HG02763 (cell line): ENCODE measurements around the gene RABL6.
"Not testable (repeated sequence)": the region's sequence is repeated elsewhere in the genome, so short reads cannot be mapped to it uniquely, and the experiment has no call there.

ENCODE experiments used
- ATAC-seq: cut with Tn5 transposase; IDR thresholded peaks from one replicate; pipeline ENCODE4 v1.9.1; 2021; ENCODE audit warnings: mild to moderate bottlenecking, moderate library complexity; ENCODE audit not compliant: unreplicated experiment

RABL6 gene

DNA sequence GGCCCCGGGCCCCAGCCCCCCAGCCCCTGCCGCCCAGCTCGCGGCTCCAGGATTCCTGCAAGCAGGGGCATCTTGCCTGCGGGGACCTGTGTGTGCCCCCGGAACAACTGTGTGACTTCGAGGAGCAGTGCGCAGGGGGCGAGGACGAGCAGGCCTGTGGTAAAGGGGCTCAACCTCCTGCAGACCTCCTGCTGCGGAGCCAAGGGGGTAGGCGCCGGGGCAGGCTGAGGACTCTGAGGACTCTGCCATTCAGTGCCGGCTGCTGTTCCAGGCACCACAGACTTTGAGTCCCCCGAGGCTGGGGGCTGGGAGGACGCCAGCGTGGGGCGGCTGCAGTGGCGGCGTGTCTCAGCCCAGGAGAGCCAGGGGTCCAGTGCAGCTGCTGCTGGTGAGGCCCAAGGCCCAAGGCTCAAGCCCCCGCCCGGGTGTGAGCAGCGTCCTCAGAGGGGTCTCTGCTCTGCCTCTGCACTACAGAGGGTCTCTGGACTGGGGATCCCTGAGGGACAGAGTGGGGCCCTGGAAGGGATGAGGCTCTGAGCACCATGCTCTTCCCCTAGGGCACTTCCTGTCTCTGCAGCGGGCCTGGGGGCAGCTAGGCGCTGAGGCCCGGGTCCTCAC is 47.8 kb downstream of the RABL6 start:
- ATAC-seq, result no peak

DNA sequence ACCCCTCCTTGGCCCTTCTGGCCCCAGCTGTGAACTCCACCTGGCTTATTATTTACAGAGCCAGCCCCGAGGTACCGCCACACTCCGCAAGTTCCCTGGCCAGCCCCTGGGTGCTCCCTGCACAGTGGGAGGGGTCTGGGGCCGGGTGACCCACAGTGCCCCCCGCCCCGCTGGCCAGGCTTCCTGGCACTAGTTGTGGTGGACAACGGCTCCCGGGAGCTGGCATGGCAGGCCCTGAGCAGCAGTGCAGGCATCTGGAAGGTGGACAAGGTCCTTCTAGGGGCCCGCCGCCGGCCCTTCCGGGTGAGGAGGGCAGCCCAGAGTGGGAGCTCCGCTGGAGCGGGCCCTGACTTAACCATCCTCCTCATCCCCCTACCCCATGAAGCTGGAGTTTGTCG is 48.3 kb downstream of the RABL6 start:
- no peak for ATAC-seq

DNA sequence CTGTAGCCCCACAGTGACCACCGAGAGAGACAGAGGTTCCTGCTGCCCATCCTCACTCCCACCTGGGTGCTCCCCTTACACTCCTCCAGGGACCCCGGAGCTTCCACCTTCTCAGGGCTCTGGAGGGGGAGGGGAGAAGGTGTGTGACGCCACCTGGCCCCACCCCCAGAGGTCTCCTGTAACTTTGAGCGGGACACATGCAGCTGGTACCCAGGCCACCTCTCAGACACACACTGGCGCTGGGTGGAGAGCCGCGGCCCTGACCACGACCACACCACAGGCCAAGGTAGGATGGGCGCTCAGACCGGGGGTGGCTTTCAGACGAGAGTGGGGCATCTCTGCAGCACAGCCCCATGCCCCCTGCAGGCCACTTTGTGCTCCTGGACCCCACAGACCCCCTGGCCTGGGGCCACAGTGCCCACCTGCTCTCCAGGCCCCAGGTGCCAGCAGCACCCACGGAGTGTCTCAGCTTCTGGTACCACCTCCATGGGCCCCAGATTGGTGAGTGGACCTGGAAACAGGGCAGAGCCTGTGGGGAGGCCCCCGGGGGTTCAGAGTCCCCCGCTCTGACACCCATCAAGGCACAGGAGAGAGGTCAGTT is 48.9 kb downstream of the RABL6 start:
- no peak for ATAC-seq

DNA sequence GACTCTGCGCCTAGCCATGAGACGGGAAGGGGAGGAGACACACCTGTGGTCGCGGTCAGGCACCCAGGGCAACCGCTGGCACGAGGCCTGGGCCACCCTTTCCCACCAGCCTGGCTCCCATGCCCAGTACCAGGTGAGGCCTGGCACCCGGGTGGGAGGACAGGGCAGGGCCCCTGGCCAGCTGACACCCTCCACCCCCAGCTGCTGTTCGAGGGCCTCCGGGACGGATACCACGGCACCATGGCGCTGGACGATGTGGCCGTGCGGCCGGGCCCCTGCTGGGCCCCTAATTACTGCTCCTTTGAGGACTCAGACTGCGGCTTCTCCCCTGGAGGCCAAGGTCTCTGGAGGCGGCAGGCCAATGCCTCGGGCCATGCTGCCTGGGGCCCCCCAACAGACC is 49.4 kb downstream of the RABL6 start:
- ATAC-seq, result no peak

DNA sequence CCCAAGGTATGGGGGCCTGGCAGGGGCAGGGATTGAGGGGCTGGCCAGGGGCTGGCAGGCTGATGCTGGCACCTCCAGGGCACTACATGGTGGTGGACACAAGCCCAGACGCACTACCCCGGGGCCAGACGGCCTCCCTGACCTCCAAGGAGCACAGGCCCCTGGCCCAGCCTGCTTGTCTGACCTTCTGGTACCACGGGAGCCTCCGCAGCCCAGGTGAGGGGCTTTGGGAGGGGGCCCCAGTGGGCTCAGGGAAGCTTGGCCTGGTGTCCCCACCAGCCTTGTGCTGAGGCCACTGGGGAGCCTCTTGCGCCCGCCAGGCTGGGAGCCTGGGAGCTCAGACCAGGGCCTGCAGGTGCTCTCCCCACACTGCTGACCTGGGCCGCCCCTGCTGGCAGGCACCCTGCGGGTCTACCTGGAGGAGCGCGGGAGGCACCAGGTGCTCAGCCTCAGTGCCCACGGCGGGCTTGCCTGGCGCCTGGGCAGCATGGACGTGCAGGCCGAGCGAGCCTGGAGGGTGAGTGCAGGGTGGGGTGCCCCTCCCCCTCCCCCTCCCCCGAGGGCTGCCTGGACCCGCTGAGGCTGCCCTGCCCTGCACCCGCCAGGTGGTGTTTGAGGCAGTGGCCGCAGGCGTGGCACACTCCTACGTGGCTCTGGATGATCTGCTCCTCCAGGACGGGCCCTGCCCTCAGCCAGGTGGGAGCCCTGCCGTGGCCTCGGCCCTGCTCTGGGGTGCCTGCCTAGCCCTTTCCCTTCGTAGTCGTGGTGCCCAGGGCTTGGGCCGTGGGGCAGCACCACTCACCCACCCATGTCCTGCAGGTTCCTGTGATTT is 50.0 kb downstream of the RABL6 start:
- no peak for ATAC-seq

DNA sequence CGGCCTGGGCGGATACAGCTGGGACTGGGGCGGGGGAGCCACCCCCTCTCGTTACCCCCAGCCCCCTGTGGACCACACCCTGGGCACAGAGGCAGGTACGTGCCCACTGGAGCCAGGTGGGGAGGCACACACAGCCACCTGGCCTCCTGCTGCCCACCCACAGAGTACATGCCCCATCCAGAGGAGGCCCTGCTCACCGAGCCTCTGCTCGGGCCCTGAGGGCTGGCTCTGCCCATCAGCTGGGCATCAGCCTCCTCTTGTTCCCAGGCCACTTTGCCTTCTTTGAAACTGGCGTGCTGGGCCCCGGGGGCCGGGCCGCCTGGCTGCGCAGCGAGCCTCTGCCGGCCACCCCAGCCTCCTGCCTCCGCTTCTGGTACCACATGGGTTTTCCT is 50.7 kb downstream of the RABL6 start:
- ATAC-seq, result no peak

DNA sequence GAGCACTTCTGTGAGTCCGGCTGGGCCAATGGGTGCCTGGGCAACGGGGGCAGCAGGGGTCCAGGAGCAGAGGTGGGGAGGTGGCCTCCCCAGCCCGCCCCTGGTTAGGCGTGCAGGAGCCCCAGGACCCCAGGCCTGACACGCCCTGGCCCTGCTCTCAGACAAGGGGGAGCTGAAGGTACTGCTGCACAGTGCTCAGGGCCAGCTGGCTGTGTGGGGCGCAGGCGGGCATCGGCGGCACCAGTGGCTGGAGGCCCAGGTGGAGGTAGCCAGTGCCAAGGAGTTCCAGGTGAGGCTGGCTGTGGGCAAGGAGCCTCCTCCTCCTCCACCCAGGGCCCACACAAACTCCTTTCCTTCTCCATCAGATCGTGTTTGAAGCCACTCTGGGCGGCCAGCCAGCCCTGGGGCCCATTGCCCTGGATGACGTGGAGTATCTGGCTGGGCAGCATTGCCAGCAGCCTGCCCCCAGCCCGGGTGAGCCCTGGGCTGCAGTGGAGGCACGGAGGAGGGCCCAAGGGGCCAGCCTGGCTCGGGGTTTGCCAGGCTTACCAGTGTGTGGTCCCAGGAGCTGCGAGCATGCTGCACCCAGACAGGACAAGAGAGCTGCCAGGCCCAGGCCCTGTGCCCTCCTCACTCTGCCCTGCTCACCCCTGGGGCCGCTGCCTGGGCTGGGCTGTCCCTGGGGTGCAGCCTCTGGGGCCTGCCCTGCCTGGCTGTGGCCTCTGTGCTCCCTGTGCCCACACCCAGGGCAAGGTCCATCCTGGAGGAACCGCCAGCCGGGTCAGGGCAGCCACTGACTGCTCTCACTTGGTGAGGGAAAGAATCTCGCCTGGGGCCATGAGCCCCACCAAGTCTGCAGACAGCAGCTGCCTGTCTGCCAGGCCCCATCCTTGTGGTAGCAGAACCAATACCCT is 51.4 kb downstream of the RABL6 start:
- no peak for ATAC-seq

DNA sequence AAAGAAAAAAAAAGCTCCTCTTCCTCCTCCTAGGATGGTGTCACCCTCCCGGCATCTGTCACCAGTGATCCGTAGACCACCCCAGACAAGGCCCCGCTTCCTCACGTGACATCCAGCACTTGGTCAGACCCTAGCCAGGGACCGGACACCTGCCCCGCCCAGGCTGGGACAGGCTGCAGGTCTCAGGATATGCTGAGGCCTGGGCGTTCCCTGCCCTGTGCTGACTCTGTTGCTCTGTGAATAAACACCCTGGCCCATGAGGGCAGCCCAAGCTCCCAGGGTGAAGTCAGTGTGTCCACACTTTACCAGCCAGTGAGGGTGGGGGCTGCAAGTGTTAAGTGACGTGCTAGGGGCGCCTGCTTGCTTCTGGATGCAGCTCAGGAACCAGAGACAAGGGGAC is 52.8 kb downstream of the RABL6 start:
- ATAC-seq, result no peak

DNA sequence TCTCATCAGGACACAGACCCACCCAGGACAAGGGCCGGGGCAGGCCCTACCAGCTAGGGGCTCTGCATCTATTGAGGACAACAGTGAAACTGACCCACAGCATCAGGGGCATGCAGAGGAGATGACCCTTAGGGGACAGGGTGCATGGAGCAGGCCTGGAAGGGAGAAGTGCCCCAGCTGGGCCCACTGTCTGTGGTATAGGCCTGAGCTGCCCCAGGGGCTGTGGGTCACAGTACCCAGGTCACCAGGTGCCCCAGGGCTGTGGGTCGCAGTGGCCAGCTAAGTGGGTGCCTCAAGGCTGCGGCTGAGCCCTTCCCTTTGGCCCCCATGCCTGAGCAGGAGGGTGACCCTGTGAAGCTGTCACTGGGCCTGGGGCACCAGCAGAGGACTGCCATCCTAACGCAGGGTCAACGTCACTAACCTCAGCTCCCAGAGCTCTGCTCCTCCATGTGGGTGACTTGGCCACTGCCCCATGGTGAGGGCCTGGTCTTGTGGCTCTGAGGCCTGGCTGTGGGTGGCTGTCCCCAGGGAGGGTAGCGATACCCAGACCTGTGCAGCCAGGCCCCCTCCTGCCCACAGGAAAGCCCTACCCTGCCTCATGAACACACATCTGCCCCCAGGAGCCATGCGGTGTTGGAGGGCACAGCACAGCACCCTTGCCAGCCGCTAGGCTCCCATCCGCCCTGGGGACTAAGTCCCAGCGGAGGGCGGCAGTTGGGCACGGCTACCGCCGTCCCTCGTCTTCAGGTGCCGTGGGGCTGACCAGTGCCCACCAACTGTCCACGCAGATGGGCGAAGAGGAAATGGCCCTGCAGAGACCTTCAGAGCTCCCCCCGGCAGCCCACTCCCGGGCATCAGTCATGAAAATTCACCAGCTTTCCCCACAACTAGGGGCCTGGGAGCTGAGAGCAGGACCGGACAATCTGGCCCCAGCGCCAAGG is 53.5 kb downstream of the RABL6 start:
- no peak for ATAC-seq

DNA sequence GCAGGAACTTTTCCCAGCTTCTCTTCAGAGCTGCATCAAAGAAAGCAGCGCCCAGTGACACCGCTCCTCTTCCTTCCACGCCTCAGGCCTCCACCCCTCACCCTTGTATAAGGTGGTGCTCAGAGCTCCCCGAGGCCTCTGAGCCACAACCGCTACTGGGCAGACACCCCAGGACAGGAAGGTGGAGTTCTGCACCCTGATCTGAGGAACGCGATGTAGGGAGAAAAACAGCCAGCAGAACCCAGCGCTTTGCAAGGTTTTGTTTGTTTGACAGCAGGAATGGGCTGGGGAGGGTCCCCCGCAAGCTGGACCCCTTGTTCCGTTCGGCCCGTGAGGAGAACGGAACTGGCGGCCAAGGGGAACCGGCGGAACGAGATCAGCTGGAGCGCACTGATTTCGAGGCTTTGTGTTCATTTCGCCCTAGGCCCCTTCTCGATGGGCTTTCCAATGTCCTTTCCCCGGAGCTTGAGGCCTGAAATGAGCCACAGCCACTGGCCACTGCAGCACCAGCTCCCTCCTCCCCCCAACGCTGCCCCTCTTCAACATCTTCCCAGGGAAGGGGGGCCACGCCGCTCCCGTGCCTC is 54.2 kb downstream of the RABL6 start:
- no peak for ATAC-seq

DNA sequence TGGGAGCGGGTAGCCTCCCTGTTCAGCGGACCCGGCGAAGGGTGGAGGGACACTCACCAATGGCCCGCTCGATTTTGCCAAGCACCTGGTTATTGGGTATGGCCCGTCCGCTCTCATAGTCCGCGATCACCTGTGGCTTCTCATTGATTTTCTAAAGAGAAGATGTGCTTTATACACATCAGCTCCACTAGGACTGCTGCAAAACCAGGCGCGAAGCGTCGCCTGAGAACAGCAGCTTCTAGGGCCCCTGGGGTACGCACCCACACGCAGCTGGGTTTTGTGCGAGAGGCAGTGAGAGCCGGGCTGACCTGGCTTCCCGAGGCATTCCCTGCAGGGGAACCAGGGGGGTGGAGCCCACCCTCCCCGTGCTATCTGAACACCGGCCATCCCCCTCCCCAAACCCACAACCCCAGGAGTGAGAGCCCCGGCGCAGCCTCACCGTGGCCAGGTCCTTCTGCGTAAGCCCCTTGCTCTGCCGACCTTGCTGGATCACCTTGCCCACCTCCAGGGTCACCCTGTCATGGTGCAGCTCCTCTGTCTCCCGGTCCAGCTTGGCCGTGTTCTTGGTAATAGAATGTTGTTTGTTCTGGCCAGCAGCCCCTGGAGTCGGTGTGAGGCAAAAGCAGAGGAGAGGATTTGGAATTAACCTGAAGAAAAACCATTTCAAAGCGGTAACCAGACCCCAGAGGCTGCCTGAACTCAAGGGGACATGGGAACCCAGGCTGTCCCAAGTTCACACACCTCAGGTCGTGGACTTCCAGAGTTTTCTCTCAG is 55.3 kb downstream of the RABL6 start:
- no peak for ATAC-seq

DNA sequence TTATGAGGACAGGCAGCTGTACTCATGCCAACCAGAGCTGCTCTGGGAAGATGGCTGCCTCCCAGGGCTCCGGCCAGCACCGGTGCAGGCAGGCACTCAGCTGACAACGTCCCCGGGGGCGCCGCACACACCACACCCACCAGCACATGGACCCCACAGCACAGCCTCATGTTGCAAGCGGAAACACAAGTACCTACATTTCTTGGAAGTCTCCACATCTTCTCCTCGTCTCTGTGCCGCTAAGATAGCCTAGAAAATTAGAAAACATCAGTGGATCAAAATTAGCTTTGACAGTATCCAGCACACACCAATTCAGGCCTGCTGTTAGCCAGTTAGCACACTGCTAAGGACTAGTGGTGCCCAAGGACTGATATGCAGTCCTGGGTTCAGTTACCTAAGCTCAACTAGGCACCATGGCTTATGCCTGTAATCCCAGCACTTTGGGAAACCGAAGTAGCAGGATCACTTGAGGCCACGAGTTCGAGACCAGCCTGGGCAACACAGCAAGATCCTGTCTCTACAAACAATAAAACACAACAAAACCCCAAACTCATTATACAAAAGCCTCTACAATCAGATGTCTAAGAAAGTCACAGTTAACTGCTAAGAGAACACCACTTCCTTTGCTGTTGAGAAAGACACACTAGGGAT is 56.0 kb downstream of the RABL6 start:
- ATAC-seq, result no peak

DNA sequence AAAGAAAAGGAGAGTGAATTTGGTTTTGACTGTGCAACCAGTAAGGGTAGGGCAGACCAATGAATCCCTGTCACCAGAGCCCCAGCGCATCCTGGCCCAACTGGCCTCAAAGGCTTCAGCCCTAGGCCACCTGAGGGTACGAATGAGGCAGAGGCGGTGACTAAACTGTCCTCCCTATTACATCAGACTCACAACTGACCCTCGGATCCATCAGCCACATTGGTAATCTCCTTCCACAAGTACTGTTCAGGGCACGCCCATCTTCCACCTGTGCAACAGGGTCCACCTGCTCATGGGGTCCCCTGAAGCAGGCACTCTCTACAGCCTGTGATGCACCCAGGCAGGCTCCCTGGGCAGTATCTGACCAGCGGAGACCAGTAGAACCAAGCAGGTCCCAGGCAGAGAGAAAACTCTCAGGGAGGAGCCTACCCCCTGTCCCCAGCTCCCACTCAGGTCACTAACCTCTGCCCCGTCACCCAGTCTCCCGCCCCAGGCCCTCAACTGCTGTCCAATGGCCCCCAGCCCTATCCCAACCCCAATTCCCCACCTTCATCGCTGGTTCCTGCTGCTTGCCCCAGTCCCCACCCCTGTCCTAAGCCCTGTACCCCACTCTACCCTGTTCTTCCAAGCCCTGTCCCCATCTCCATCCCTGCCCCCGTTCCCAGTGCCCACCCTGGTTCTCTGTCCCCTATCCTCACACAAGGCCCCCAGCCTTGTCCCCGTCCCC is 57.5 kb downstream of the RABL6 start:
- no peak for ATAC-seq

DNA sequence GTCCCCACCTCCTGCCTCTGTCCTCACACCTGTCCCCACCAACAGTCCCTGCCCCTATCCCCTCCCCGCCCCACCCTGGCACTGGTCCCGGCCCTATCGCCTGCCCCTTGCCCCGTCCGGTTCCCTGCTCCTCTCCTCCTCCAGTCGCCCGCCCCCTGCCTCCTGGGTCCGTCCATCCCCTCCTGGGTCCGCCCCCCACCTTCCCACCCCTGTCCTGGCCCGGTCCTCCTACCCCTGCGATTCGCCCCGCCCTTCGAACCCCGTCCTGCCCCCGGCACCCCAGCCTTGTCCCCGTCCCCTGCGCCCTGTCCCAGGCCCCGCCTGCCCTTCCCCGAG is 58.0 kb downstream of the RABL6 start:
- no peak for ATAC-seq

DNA sequence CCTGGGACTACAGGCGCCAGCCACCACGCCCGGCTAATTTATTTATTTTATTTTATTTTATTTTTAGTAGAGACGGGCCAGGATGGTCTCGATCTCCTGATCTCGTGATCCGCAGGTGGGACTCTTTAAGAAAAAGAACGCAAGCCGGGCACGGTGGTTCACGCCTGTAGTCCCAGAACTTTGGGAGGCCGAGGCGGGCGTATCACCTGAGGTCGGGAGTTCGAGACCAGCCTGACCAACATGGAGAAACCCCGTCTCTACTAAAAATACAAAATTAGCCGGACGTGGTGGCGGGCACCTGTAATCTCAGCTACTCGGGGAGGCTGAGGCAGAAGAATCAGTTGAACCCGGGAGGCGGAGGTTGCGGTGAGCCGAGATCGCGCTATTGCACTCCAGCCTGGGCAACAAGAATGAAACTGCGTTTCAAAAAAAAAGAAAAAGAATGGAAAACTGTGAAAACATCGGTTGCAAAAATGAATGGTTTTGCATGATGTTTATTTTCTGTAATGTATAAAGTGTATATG is 59.2 kb downstream of the RABL6 start:
- not testable (repeated sequence) for ATAC-seq

DNA sequence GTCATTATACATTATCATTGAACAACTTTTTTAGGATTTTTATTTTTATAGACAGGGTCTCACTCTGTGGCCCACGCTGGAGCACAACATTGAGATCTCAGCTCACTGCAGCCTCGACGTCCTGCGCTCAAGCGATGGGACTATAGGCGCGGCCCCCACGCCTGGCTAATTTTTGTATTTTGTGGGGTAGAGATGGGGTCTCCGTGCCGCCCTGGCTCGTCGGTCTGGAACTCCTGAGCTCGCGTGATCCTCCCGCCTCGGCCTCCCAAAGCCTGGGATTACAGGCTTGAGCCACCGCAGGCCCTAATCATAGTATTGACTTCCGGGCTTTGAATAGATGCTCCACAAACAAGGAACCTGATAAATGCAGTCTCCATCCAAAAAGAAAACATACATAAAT is 59.7 kb downstream of the RABL6 start:
- no peak for ATAC-seq

DNA sequence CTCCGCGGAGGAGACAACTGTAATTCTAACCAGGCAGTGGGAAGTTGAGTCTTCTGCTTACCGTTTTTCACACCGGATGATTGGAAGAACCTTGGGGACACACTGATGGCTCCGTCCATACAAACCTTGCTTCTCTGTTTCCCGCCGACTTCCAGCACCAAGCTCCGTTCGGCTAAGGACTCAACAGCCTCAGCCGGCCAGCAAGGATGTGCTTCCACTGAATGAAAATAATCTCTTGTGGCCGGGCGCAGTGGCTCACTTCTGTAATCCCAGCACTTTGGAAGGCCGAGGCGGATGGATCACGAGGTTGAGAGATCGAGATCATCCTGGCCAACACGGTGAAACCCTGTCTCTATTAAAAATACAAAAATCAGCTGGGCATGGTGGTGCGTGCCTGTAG is 60.2 kb downstream of the RABL6 start:
- no peak for ATAC-seq

DNA sequence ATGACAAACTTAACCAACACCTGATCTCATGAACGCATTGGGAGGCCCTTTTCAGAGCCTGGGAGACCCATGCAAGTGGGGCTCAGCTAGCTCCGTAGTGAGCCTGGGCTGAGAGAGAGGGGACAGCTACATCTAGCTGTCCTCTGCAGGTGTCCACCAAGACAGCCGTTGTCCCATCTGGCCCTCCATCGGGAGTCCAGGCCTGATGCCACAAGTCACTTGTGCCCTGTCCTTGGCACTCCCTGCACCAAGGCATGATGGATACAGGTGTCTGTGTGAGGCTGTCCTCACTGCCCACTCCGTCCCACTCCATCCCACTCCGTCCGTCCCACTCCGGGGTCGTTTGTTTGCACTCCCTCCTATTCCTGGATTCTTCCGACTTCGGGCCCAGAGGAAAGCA is 60.9 kb downstream of the RABL6 start:
- ATAC-seq, result no peak
